Tibial nerve (tissue), 4 donors: Measurements from ENCODE around the gene PRRG2. TPM values are rescaled to one million over a fixed set of nuclear protein-coding genes. Genes with fewer than 3 reads are reported as not detected.
A peak's percentile ranks its signal among the peaks of the same experiment; 100 is the strongest.
"Not testable (repeated sequence)": the region's sequence is repeated elsewhere in the genome, so short reads cannot be mapped to it uniquely, and the experiment has no call there.

ENCODE experiments used
- DNase-seq, 2 donors: peaks; one replicate each; pipeline ENCODE4 v3.0.0-alpha.2; 2019; ENCODE audit warnings: low spot score in 2 of 2
- H3K27ac ChIP-seq, 4 donors: fragments of 200-600 bp; sonication (generic) in 3 of 4; one replicate each; pipeline ENCODE4 v1.5.1; 2017 to 2019; ENCODE audit warnings: mild to moderate bottlenecking in 1 of 4
- H3K27me3 ChIP-seq, 2 donors: fragments of 200-600 bp; sonication (generic) in 1 of 2; one replicate each; pipeline versions ENCODE4 v1.5.1 to v1.6.0; 2017 to 2019
- H3K36me3 ChIP-seq, 3 donors: fragments of 200-600 bp; sonication (generic); one replicate each; pipeline ENCODE4 v1.5.1; 2018 to 2019
- H3K4me1 ChIP-seq, 4 donors: fragments of 200-600 bp; sonication (generic) in 3 of 4; one replicate each; pipeline ENCODE4 v1.5.1; 2017 to 2019
- H3K4me3 ChIP-seq, 4 donors: fragments of 200-600 bp; sonication (generic) in 3 of 4; one replicate each; pipeline ENCODE4 v1.5.1; 2017 to 2019; ENCODE audit warnings: mild to moderate bottlenecking in 1 of 4, moderate library complexity in 1 of 4
- H3K9me3 ChIP-seq, 4 donors: fragments of 200-600 bp; sonication (generic) in 3 of 4; one replicate each; pipeline ENCODE4 v1.5.1; 2017 to 2019
- EP300 ChIP-seq, 2 donors: sonication (generic); formaldehyde crosslinking; IDR thresholded peaks; one replicate each; pipeline ENCODE4 v1.6.1; 2017; ENCODE audit warnings: antibody characterized with exemption in 2 of 2, mild to moderate bottlenecking in 1 of 2
- POLR2A ChIP-seq, 2 donors: fragments of 450-650 bp; IDR thresholded peaks; one replicate each; pipeline ENCODE4 v1.6.1; 2017; ENCODE audit warnings: antibody characterized with exemption in 2 of 2, mild to moderate bottlenecking in 2 of 2, moderate library complexity in 2 of 2
- WGBS, 2 donors: methylation state at CpG; one replicate each; pipeline ENCODE4 v1.1.5; 2018; 5-methylcytosine and 5-hydroxymethylcytosine counted together
- total RNA-seq, 4 donors: library from RNA; depleted of rRNA; stranded (reverse); fragments of >200 nt; gene quantifications; one replicate each; pipeline ENCODE4 v1.1.0, GENCODE V29; 2016
- TF ChIP-seq, protein P1 (sequence below), 5 experiments: fragments of 200-600 bp in 3 of 5; fragments of 450-650 bp in 2 of 5; sonication (generic) in 3 of 5; IDR thresholded peaks; one replicate each; pipeline ENCODE4 v1.5.1; 2016 to 2019; ENCODE audit warnings: antibody characterized with exemption in 5 of 5, mild to moderate bottlenecking in 3 of 5, moderate library complexity in 2 of 5

The PRRG2 gene
- total RNA-seq, 4 donors from 2014 or later, result 0.42 to 0.78 (median 0.44) TPM; not detected in 1

DNA sequence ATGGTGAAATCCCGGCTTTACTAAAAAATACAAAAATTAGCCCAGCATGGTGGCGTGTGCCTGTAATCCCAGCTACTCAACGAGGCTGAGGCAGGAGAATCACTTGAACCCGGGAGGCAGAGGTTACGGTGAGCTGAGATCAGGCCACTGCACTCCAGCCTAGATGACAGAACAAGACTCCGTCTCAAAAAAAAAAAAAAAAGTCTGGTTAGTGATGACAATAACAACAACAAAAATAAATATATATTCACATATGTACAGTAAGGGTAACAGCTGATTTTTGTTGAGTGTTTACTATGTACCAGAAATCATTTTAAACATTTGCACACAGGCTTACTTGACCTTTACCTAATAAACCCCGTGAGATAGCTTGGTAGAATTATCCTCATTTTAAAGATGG, 35.8 kb downstream of the PRRG2 start:
- Histone ChIP-seq H3K4me1 (peaks cover 0 to 29% (median 7%) of the 10 kb centered on the region in 4 donors), H3K36me3 (peaks cover 0 to 74% (median 40%) of the 10 kb centered on the region in 3 donors), H3K4me3 (no peak overlapping the region), H3K27ac (no peak overlapping the region), H3K9me3 (no peaks in the 10 kb centered on the region), H3K27me3 (no peaks in the 10 kb centered on the region)
- WGBS, 2 donors, result 92 to 94% methylated on average over 7 of the region's 7 CpGs
- DNase-seq, result no peak
- TF ChIP-seq, protein P1, sequence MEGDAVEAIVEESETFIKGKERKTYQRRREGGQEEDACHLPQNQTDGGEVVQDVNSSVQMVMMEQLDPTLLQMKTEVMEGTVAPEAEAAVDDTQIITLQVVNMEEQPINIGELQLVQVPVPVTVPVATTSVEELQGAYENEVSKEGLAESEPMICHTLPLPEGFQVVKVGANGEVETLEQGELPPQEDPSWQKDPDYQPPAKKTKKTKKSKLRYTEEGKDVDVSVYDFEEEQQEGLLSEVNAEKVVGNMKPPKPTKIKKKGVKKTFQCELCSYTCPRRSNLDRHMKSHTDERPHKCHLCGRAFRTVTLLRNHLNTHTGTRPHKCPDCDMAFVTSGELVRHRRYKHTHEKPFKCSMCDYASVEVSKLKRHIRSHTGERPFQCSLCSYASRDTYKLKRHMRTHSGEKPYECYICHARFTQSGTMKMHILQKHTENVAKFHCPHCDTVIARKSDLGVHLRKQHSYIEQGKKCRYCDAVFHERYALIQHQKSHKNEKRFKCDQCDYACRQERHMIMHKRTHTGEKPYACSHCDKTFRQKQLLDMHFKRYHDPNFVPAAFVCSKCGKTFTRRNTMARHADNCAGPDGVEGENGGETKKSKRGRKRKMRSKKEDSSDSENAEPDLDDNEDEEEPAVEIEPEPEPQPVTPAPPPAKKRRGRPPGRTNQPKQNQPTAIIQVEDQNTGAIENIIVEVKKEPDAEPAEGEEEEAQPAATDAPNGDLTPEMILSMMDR (IDR thresholded peaks at IDR 0.05), result no peak
- TF ChIP-seq EP300 (IDR thresholded peaks at IDR 0.05) (no peak), POLR2A (IDR thresholded peaks at IDR 0.05) (no peak)

DNA sequence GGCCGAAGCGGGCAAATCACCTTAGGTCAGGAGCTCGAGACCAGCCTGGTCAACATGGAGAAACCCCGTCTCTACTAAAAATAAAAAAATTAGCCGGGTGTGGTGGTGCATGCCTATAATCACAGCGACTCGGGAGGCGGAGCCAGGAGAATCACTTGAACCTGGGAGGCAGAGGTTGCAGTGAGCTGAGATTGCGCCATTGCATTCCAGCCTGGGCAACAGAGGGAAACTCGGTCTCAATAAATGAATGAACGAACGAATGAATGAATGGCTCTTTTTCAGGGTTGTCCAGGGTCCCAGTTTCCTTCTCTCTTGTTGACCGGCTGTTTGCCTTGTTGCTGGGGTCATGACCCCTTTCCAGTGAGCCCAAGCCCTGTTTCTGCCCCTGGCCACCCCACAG, 36.7 kb downstream of the PRRG2 start:
- Histone ChIP-seq H3K4me1 (peaks cover 0 to 20% (median 7%) of the 10 kb centered on the region in 4 donors), H3K36me3 (peaks cover 0 to 79% (median 40%) of the 10 kb centered on the region in 3 donors)
- DNase-seq, H3K27me3 ChIP-seq, H3K27ac ChIP-seq, H3K9me3 ChIP-seq, H3K4me3 ChIP-seq: not testable (repeated sequence)
- 89 to 94% methylated on average over 13 of the region's 13 CpGs for WGBS, 2 donors

DNA sequence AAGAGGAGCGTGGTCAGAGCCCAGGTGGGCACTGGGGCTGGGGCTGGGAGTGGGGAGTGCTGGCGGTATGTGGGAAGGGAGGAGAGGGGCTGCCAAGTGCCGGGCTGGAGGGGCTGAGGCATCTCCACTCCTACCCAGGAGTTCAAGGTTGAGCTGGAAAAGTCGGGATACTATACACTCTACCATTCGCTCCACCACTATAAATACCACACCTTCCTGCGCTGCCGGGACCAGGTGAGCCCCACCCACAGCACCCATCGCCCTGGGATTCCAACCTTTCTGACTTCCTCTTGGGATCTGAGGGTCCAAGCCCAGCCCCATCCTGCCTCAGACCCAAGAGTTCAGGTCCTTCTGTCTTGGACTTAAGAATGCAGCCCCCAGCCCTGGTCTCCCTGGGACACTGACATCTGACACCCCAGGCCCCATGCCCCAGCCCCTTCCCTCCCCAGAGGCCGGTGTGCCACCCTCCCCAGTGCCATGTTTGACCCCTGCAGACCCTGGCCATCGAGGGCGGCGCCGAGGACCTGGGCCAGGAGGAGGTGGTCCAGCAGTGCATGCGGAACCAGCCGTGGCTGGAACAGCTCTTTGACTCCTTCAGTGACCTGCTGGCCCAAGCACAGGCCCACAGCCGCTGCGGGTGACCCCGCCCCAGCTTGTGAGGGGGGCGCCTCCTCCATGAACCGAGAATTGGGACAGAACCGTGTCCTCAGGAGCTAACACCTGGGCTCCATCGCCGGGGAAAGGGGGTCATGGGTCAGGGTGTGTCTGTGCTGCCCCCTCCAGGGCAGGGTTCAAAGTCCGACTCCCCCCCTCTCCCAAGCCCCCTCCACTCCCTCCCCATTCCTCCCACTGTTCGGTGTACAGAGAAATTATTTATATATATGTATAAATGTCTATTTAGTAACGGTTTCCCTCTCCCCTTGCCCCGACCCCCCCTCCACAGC, 44.1 kb downstream of the PRRG2 start:
- H3K27ac ChIP-seq, result no peak overlapping the region
- H3K36me3 ChIP-seq, result peaks cover 0 to 61% (median 13%) of the 10 kb centered on the region in 3 donors
- no peak for DNase-seq
- H3K27me3 ChIP-seq, result no peaks in the 10 kb centered on the region
- WGBS, 2 donors, result 73 to 74% methylated on average over 18 to 27 of the region's 27 CpGs
- no peaks in the 10 kb centered on the region for H3K9me3 ChIP-seq
- TF ChIP-seq, protein P1 (IDR thresholded peaks at IDR 0.05), result no peak
- no peak for TF ChIP-seq EP300 (IDR thresholded peaks at IDR 0.05)
- TF ChIP-seq POLR2A (IDR thresholded peaks at IDR 0.05), result no peak
- H3K4me3 ChIP-seq, result no peak overlapping the region
- peaks cover 0 to 18% (median 8%) of the 10 kb centered on the region in 4 donors for H3K4me1 ChIP-seq

DNA sequence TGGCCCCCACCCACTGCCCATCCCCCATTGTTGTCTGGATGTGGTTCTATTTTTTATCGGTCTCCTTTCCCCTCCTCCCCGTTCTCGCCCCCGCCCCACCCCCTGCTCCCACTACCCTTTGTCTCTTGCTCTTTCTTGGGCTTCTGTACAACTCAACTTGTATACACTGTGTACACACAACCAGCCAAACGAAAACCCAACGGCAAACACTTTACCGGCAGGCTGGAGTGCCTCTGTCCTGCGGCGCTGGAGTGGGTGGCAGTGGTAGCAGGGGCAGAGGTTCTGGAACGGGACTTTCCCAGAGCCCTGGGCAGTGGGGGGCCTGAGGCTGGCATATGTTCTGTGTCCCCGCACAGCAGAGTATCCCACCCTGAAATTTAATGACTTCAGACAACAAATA, 45.1 kb downstream of the PRRG2 start:
- peaks cover 0 to 54% (median 9%) of the 10 kb centered on the region in 3 donors for H3K36me3 ChIP-seq
- DNase-seq, result no peak
- 59 to 70% methylated on average over 11 of the region's 11 CpGs for WGBS, 2 donors
- no peak overlapping the region for H3K4me3 ChIP-seq
- no peak for TF ChIP-seq POLR2A (IDR thresholded peaks at IDR 0.05)
- TF ChIP-seq, protein P1 (IDR thresholded peaks at IDR 0.05), result no peak
- no peak for TF ChIP-seq EP300 (IDR thresholded peaks at IDR 0.05)
- peaks cover 0 to 28% (median 11%) of the 10 kb centered on the region in 4 donors for H3K4me1 ChIP-seq
- peak overlapping the region in 1 of 4 donors; percentile 50 for H3K27ac ChIP-seq
- no peaks in the 10 kb centered on the region for H3K27me3 ChIP-seq
- no peaks in the 10 kb centered on the region for H3K9me3 ChIP-seq

DNA sequence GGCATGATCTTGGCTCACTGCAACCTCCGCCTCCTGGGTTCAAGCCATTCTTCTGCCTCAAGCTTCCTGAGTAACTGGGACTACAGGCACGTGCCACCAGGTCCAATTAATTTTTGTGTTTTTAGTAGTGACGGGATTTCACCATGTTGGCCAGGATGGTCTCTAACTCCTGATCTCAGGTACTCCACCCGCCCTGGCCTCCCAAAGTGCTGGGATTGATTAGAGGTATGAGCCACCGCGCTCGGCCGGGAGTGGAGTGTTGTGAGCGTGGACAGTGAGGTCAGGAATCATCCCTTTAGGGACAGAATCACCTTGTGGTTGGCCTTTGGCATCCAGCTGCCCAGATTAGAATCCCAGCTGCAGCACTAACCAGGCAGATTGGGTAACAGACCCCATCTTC, 48.5 kb downstream of the PRRG2 start:
- no peak overlapping the region for H3K4me3 ChIP-seq
- TF ChIP-seq, protein P1 (IDR thresholded peaks at IDR 0.05), result no peak
- TF ChIP-seq EP300 (IDR thresholded peaks at IDR 0.05) (no peak), POLR2A (IDR thresholded peaks at IDR 0.05) (no peak)
- 68 to 70% methylated on average over 9 of the region's 9 CpGs for WGBS, 2 donors
- H3K27ac ChIP-seq, result peak overlapping the region in 2 of 4 donors; percentile 70 to 80
- DNase-seq, result no peak
- no peaks in the 10 kb centered on the region for H3K27me3 ChIP-seq
- H3K36me3 ChIP-seq, result peaks cover 0 to 39% (median 6%) of the 10 kb centered on the region in 3 donors
- H3K4me1 ChIP-seq, result peaks cover 0 to 38% (median 11%) of the 10 kb centered on the region in 4 donors
- no peaks in the 10 kb centered on the region for H3K9me3 ChIP-seq
